PC-3 (cell line): ENCODE measurements around the gene VRTN. TPM values are rescaled to one million over a fixed set of nuclear protein-coding genes. Genes with fewer than 3 reads are reported as not detected.

Experiments
- ATAC-seq: fragments of 200-7000 bp; cut with Tn5 transposase; 2 replicates; pipeline ENCODE4 v1.9.1; 2020; ENCODE audit warnings: mild to moderate bottlenecking, moderate library complexity
- BruUV-seq: library from RNA; stranded (reverse); fragments of 400-500 nt; replicated peaks from 2 replicates; lab custom pipeline; 2021; lab: Mats Ljungman, UMichigan
- CTCF ChIA-PET: fragments of 300-600 bp; sonication (Branson Sonifier 250); formaldehyde crosslinking; loops from one replicate; lab custom pipeline; 2022; ENCODE audit warnings: antibody characterized with exemption; lab: Charles Lee
- POLR2A ChIA-PET: fragments of 300-600 bp; sonication (Branson Sonifier 250); formaldehyde crosslinking; loops from one replicate; lab custom pipeline; 2022; ENCODE audit warnings: antibody characterized with exemption; ENCODE audit not compliant: unreplicated experiment; lab: Charles Lee
- DNase-seq: peaks from one replicate; pipeline ENCODE4 v3.0.0-alpha.2; 2015
- H2AFZ ChIP-seq: fragments of 300-600 bp; sonication (generic); 2 replicates; pipeline ENCODE4 v1.6.0; 2016; ENCODE audit warnings: antibody characterized with exemption, low read length
- H3F3A ChIP-seq: fragments of 300-600 bp; sonication (generic); one replicate; pipeline ENCODE4 v1.6.0; 2017; ENCODE audit warnings: antibody characterized with exemption, low read length, control low read depth, mild to moderate bottlenecking; ENCODE audit not compliant: unreplicated experiment
- H3K27ac ChIP-seq: fragments of 300-600 bp; sonication (generic); 2 replicates; pipeline ENCODE4 v1.5.1; 2016; ENCODE audit warnings: mild to moderate bottlenecking, low read length
- H3K27me3 ChIP-seq: fragments of 300-600 bp; sonication (generic); 2 replicates; pipeline ENCODE4 v1.6.1; 2016; ENCODE audit warnings: low read length, mixed read lengths
- H3K36me3 ChIP-seq: fragments of 300-600 bp; sonication (generic); 2 replicates; pipeline ENCODE4 v1.6.1; 2016; ENCODE audit warnings: low read depth, mixed run types, low read length, mixed read lengths
- H3K4me1 ChIP-seq: fragments of 300-600 bp; sonication (generic); 2 replicates; pipeline ENCODE4 v1.5.1; 2016; ENCODE audit warnings: low read length; ENCODE audit not compliant: insufficient read depth
- H3K4me2 ChIP-seq: fragments of 300-600 bp; sonication (generic); 2 replicates; pipeline ENCODE4 v1.6.0; 2016; ENCODE audit warnings: low read length
- H3K4me3 ChIP-seq: fragments of 300-600 bp; sonication (generic); 2 replicates; pipeline ENCODE4 v1.5.1; 2016; ENCODE audit warnings: mild to moderate bottlenecking, low read length, mixed read lengths
- H3K79me2 ChIP-seq: fragments of 300-600 bp; sonication (generic); 2 replicates; pipeline ENCODE4 v1.6.1; 2017; ENCODE audit warnings: low read length, mixed read lengths
- H3K9ac ChIP-seq: fragments of 300-600 bp; sonication (generic); 2 replicates; pipeline ENCODE4 v1.6.0; 2016; ENCODE audit warnings: mild to moderate bottlenecking, low read length
- H3K9me2 ChIP-seq: fragments of 300-600 bp; sonication (generic); replicated peaks from 2 replicates; pipeline ENCODE4 v1.6.1; 2016; ENCODE audit warnings: mixed run types, low read length, mixed read lengths
- H3K9me3 ChIP-seq: fragments of 300-600 bp; sonication (generic); 2 replicates; pipeline ENCODE4 v1.6.1; 2016; ENCODE audit warnings: low read length, mixed read lengths
- H4K20me1 ChIP-seq: fragments of 300-600 bp; sonication (generic); 2 replicates; pipeline ENCODE4 v1.6.1; 2016; ENCODE audit warnings: low read length, mixed read lengths
- CTCF ChIP-seq: fragments of 300-600 bp; sonication (generic); conservative IDR thresholded peaks from 2 replicates; pipeline ENCODE4 v1.5.1; 2017; ENCODE audit warnings: antibody characterized with exemption, low read depth, mild to moderate bottlenecking, low read length
- EZH2 ChIP-seq: fragments of 300-600 bp; sonication (generic); IDR thresholded peaks from one replicate; pipeline ENCODE4 v1.6.1; 2017; ENCODE audit warnings: antibody characterized with exemption, mild to moderate bottlenecking, low read length; ENCODE audit not compliant: unreplicated experiment
- EZH2phosphoT487 ChIP-seq: fragments of 300-600 bp; sonication (generic); IDR thresholded peaks from 2 replicates; pipeline ENCODE4 v1.6.1; 2018; ENCODE audit warnings: mild to moderate bottlenecking, antibody characterized with exemption, low read length, borderline replicate concordance
- intact Hi-C: fragments of 100-400 bp; cut with micrococcal nuclease; formaldehyde crosslinking; loops from 2 replicates; pipeline ENCODE4 v1.9.0; 2023
- total RNA-seq: library from RNA; depleted of rRNA; stranded (reverse); fragments of >200 nt; gene quantifications from 2 replicates; pipeline ENCODE4 v1.2.3, GENCODE V29; 2014

The VRTN gene
- total RNA-seq, 1 experiment from 2014 or later = not detected

DNA sequence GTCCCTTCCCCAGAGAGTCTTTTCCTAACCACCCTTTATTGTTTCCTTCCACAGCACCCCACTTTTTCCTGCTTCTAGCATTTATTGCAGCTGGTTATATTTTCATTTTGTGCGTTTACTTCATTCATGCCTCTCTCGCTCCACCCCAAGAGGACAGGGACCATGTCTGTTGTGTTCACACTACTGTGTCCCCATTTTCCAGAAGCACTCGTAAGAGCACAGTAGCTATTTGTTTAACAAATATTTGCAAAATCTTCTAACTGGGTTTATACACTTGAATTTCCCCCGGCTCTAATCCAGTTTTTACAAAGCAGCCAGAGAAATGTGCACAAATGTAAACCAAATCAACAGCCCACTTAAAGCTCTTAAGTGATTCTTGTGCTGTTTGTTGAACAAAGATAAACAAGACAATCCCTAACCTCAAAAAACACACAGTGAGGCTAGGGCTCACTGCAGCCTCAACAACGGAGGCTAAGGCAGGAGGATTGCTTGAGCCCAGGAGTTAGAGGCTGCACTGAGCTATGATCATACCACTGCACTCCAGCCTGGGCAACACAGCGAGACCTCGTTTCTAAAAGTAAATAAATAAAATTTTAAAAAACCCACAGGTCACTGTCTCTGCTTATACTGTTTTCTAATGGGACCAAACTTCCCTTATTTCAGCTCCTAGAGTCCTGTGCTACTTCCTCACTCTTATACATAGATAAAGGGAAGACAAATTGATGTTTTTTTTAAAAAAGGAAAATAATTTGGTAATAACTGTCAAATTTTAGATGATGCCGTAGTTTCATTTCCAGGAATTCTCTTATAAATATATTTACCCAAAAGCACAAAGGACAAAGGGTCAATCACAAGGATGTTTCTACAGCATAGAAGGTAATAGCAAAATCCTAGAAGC lies 38.9 kb upstream of the VRTN start:
- ATAC-seq (no peak), DNase-seq (no peak)
- Histone ChIP-seq H3K36me3 (no peaks in the 10 kb centered on the region), H3K4me3 (no peak overlapping the region), H2AFZ (no peak overlapping the region), H3K9me3 (no peaks in the 10 kb centered on the region), H3K9ac (no peak overlapping the region), H3F3A (no peaks in the 10 kb centered on the region), H3K4me2 (no peak overlapping the region), H4K20me1 (no peaks in the 10 kb centered on the region), H3K27me3 (no peaks in the 10 kb centered on the region), H3K4me1 (no peaks in the 10 kb centered on the region), H3K27ac (no peak overlapping the region), H3K79me2 (no peaks in the 10 kb centered on the region), H3K9me2 (no peaks in the 10 kb centered on the region)
- TF ChIP-seq CTCF = no peak
- intact Hi-C loops = no loop called here
- POLR2A ChIA-PET = no interaction called here
- BruUV-seq = no TSS peak
- CTCF ChIA-PET = no interaction called here

DNA sequence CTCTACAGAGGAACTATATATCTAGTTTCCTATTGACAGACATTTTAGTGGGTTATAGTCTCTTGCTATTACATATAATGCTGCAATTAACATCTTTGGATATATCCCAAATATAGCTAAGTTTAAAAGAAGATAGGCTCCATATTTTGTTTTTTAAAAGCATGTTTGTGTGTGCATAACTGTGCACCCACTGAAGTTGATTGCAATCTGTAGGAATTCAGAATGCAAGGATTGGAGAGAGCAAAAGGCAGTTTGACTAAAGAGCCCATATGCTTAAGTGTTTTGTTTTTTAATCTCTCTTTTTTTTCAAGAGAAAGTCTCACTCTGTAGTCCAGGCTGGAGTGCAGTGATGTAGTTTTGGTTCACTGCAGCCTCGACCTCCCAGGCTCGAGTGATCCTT lies 36.1 kb upstream of the VRTN start:
- Histone ChIP-seq H3K4me3 (no peak overlapping the region), H3K9me2 (no peaks in the 10 kb centered on the region), H3K9ac (no peak overlapping the region), H3K4me2 (no peak overlapping the region), H3K27ac (no peak overlapping the region), H2AFZ (no peak overlapping the region), H3K27me3 (no peaks in the 10 kb centered on the region), H3K4me1 (no peaks in the 10 kb centered on the region), H3K9me3 (no peaks in the 10 kb centered on the region), H4K20me1 (no peaks in the 10 kb centered on the region), H3K36me3 (no peaks in the 10 kb centered on the region), H3F3A (no peaks in the 10 kb centered on the region), H3K79me2 (no peaks in the 10 kb centered on the region)
- intact Hi-C loops = no loop called here
- no peak for TF ChIP-seq EZH2
- no peak for TF ChIP-seq EZH2phosphoT487
- no peak for TF ChIP-seq CTCF
- BruUV-seq = no TSS peak
- CTCF ChIA-PET = no interaction called here
- ATAC-seq (no peak), DNase-seq (no peak)
- POLR2A ChIA-PET = no interaction called here

GRCh38 chr14:74313601-74314000 lies 34.7 kb upstream of the VRTN start:
- TF ChIP-seq EZH2phosphoT487 (no peak), EZH2 (no peak), CTCF (no peak)
- no peaks in the 10 kb centered on the region for H3K79me2 ChIP-seq
- no peaks in the 10 kb centered on the region for H3K9me2 ChIP-seq
- H3K9me3 ChIP-seq = no peaks in the 10 kb centered on the region
- H3K36me3 ChIP-seq = no peaks in the 10 kb centered on the region
- BruUV-seq = no TSS peak
- no peak overlapping the region for H3K4me2 ChIP-seq
- H3K4me3 ChIP-seq = no peak overlapping the region
- DNase-seq = no peak
- H3F3A ChIP-seq = no peaks in the 10 kb centered on the region
- ATAC-seq = no peak
- H3K27ac ChIP-seq = no peak overlapping the region
- ChIA-PET POLR2A (no interaction called here), CTCF (no interaction called here)
- intact Hi-C loops = no loop called here
- no peaks in the 10 kb centered on the region for H4K20me1 ChIP-seq
- no peak overlapping the region for H3K9ac ChIP-seq
- no peaks in the 10 kb centered on the region for H3K27me3 ChIP-seq
- H3K4me1 ChIP-seq = no peaks in the 10 kb centered on the region
- no peak overlapping the region for H2AFZ ChIP-seq
